Coronary artery (tissue), 2 donors: Measurements from ENCODE around the gene FCHSD1.

Experiments used
- DNase-seq: peaks from one replicate; pipeline ENCODE4 v3.0.0-alpha.2; 2017; ENCODE audit warnings: low spot score
- H3K27ac ChIP-seq, 2 donors: fragments of 200-600 bp; sonication (generic); one replicate each; pipeline ENCODE4 v1.5.1; 2016 to 2019
- H3K4me3 ChIP-seq: fragments of 200-600 bp; sonication (generic); 2 replicates; pipeline ENCODE4 v1.5.1; 2016; ENCODE audit warnings: mild to moderate bottlenecking, moderate library complexity
- CTCF ChIP-seq: fragments of 200-600 bp; sonication (generic); IDR thresholded peaks from one replicate; pipeline ENCODE4 v1.5.1; 2019; ENCODE audit warnings: antibody characterized with exemption

FCHSD1 gene

GRCh38 chr5:141654298-141654697, 3.1 kb upstream of the FCHSD1 start:
- TF ChIP-seq CTCF: no peak
- DNase-seq: no peak
- no peak overlapping the region for H3K27ac ChIP-seq
- H3K4me3 ChIP-seq: no peak overlapping the region

GRCh38 chr5:141651728-141652105, 499 bp upstream of the FCHSD1 start:
- peak overlapping the region in 1 of 2 donors; percentile 81 for H3K27ac ChIP-seq
- DNase-seq: no peak

GRCh38 chr5:141649972-141650371, 1.2 kb downstream of the FCHSD1 start:
- no peak for DNase-seq
- TF ChIP-seq CTCF: no peak
- H3K4me3 ChIP-seq: peak overlapping the region; percentile 85
- H3K27ac ChIP-seq: no peak overlapping the region

More at GRCh38 chr5:141651728-141652105, 499 bp upstream of the FCHSD1 start:
- peak overlapping the region; percentile 85 for H3K4me3 ChIP-seq
- no peak for TF ChIP-seq CTCF

- H3K4me3 ChIP-seq: no peak overlapping the region
- no peak for DNase-seq
- no peak for TF ChIP-seq CTCF
- H3K27ac ChIP-seq: no peak overlapping the region
Measured at GRCh38 chr5:141649056-141649688, 2.0 kb downstream of the FCHSD1 start.

- DNase-seq: no peak
- H3K27ac ChIP-seq: no peak overlapping the region
- no peak overlapping the region for H3K4me3 ChIP-seq
- TF ChIP-seq CTCF: no peak
Measured at GRCh38 chr5:141647851-141648250, 3.4 kb downstream of the FCHSD1 start.

- TF ChIP-seq CTCF: no peak
- H3K4me3 ChIP-seq: no peak overlapping the region
- no peak for DNase-seq
- H3K27ac ChIP-seq: no peak overlapping the region
Measured at GRCh38 chr5:141647242-141647641, 4.0 kb downstream of the FCHSD1 start.

- H3K4me3 ChIP-seq: no peak overlapping the region
Measured at GRCh38 chr5:141646026-141646425, 5.2 kb downstream of the FCHSD1 start.

More at GRCh38 chr5:141646026-141646425, 5.2 kb downstream of the FCHSD1 start:
- DNase-seq: no peak
- H3K27ac ChIP-seq: no peak overlapping the region
- TF ChIP-seq CTCF: no peak
